Skin epidermis (tissue), 12 donors: ENCODE results near the gene ARID5B.

ENCODE experiments used
- H3K27ac ChIP-seq, 21 experiments: fragments of 200-600 bp; sonication (generic) in 11 of 21; one replicate each; pipeline ENCODE4 v1.5.0; 2020; ENCODE audit warnings: mild to moderate bottlenecking in 3 of 21, inconsistent platforms in 2 of 21, moderate library complexity in 2 of 21
- H3K4me3 ChIP-seq, 7 experiments: fragments of 200-600 bp; sonication (generic) in 2 of 7; one replicate each; pipeline ENCODE4 v1.5.0; 2020; ENCODE audit warnings: inconsistent platforms in 2 of 7, mild to moderate bottlenecking in 2 of 7, moderate library complexity in 1 of 7

The ARID5B gene, protein sequence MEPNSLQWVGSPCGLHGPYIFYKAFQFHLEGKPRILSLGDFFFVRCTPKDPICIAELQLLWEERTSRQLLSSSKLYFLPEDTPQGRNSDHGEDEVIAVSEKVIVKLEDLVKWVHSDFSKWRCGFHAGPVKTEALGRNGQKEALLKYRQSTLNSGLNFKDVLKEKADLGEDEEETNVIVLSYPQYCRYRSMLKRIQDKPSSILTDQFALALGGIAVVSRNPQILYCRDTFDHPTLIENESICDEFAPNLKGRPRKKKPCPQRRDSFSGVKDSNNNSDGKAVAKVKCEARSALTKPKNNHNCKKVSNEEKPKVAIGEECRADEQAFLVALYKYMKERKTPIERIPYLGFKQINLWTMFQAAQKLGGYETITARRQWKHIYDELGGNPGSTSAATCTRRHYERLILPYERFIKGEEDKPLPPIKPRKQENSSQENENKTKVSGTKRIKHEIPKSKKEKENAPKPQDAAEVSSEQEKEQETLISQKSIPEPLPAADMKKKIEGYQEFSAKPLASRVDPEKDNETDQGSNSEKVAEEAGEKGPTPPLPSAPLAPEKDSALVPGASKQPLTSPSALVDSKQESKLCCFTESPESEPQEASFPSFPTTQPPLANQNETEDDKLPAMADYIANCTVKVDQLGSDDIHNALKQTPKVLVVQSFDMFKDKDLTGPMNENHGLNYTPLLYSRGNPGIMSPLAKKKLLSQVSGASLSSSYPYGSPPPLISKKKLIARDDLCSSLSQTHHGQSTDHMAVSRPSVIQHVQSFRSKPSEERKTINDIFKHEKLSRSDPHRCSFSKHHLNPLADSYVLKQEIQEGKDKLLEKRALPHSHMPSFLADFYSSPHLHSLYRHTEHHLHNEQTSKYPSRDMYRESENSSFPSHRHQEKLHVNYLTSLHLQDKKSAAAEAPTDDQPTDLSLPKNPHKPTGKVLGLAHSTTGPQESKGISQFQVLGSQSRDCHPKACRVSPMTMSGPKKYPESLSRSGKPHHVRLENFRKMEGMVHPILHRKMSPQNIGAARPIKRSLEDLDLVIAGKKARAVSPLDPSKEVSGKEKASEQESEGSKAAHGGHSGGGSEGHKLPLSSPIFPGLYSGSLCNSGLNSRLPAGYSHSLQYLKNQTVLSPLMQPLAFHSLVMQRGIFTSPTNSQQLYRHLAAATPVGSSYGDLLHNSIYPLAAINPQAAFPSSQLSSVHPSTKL

DNA sequence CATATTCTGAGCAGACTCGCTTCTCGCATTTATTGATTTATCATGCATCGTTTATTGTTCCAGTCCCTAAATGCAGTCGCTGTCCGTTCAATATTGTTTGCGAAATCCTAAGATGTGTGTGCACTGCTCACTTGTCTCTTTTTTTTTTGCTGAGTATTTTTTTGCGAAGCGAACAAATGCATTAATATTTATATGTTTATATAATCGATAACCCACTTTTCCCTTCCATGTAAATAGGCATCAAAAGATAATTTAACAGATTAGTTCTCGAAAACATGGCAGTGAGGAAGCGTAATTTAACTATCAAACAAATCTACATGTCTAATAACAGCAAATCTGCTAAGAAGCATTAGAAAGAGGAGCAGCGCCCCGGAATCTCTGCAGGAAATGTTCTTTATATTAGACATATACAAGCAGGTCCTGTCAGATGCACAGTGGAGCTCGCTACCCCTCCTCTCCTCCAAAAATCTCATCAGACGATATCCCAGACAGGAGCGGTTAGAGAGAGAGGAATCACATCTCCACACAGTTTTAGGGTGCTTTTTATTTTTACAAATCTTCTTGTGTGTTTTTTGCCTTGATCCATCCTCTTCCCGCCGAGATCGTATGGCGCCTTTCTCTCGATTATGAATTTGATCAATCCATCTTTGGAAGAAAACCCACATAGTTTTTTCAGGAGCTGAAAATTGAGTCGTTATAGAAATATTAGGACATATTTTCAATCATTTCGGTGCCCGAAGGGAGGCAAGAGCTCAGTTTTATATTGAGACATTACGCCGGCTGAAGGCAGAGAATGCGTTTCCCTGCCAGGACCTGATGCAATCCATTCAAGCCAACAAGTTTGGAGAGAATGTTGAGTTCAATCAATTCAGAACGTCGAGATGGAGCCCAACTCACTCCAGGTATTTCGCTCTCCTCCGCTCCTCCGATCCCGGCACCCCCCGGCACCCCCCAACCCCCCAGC is at the start of gene ARID5B:
TSS of gene ARID5B (plus strand) at position 871 of the 964 bp plus-strand sequence. CDS start at position 882, 11 bp downstream.
- H3K27ac ChIP-seq = peak within 1 kb of the TSS; percentile 93 to 100 (median 97)
- H3K4me3 ChIP-seq = peak within 1 kb of the TSS; percentile 59 to 85 (median 73)

DNA sequence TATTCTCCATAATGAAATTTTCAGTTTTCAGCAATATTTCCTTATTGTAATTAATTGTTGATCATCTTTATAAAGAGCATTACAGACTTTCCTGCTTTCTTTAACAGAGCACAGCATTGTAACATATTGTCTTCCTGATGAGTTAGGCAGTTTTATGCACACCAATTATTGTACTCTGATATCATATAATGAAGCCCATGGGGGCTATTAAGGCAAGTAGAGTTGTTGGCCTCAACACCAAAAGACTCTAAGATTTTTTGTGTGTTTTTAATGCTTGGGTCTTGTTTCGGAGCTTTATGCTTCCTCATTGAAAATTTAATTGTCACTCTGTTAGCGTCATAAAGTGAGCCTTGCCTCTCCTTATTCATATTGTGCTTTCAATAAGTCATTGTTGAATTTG is 49.2 kb upstream of the ARID5B start:
- Histone ChIP-seq H3K27ac (no peak overlapping the region), H3K4me3 (no peak overlapping the region)

DNA sequence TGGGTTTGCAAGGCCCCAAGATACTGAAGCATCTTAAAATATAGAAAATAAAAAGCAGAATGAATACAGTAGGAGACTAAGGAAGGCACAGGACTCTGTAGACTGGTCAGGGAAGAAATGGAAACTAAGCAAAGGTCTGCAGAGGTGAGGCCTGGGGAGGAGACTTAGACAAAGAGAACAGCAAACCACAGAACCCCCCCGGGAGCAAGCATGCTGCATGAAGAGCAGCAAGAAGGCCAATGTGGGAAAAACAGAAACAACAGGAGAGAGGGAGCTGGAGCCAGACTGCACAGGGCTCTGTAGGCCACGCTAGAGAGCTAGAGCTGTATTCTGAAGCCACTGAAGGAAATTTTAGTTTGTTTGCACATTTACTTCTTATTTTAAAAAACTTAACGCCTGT is 45.7 kb upstream of the ARID5B start:
- no peak overlapping the region for H3K4me3 ChIP-seq
- H3K27ac ChIP-seq = no peak overlapping the region

DNA sequence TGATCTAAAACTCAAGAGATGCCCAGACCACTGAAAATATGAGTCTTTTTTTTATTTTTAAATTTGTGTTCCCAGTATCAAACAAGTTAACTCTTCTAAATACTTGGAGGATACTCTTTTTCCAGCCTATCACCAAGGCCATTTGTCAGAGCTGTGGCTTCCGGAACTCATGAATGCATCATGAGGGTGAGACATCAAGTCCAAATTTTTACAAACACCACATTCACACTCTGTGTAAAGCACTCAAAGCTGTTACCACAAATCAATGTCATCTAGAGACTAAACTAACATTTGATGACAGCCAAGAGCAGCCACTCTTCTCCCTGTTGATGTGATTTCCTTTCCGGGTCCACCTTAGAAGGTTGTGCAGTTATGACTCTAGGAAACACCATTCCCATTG is 43.8 kb upstream of the ARID5B start:
- H3K27ac ChIP-seq = no peak overlapping the region

DNA sequence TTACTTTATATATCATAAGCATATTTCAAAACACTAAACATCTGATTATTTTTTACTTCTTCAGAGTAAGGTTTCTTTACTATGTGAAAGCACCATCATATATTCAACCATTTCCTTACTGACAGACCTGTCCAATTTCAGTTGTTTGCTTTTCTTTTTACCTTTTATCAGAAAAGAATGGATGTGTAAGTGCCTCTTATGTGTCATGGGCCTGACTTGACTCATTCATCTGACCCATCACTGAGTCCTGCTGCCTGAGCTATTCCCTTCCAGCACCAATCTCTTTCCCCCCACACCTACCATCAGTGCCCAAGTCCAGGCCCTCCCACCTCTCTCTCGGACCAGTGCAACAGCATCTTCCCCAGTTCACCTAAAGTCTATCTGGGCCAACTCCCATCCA is 41.7 kb upstream of the ARID5B start:
- no peak overlapping the region for H3K27ac ChIP-seq
- H3K4me3 ChIP-seq = no peak overlapping the region

More for the DNA sequence above, 43.8 kb upstream of the ARID5B start:
- no peak overlapping the region for H3K4me3 ChIP-seq

DNA sequence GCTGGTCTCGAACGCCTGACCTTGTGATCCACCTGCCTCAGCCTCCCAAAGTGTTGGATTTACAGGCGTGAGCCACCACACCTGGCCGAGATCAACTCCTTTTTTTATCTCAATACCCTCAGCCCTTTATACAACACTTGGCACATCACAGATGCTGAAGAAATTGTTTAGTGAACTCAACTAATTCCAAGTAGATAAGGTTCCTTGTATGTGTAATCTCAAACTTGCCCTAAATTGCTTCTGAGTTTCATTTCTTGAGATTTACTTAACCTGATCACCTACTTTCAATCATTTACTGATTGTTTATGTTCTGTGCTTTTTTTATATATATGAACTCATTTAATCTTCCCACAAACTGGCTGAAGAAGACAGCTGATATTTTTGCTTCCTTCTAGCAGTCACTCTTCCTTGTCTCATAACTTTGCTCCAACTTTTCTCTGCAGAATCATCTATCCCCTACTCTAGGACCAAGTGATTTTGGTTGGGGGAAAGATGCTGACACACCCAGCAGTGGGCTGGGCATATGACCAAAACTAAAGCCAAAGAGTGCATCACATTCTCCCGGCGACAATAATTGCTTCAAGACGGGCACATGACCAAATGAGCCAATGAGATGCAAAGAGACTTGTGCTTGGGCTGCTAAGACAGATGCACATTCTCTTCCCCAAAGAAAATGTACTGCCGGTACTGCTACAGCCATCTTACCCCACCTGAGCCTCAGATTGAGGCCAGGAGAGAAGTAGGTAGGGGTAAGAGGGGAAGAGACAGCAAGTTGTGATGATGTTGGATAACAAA is 40.3 kb upstream of the ARID5B start:
- Histone ChIP-seq H3K4me3 (no peak overlapping the region), H3K27ac (no peak overlapping the region)

DNA sequence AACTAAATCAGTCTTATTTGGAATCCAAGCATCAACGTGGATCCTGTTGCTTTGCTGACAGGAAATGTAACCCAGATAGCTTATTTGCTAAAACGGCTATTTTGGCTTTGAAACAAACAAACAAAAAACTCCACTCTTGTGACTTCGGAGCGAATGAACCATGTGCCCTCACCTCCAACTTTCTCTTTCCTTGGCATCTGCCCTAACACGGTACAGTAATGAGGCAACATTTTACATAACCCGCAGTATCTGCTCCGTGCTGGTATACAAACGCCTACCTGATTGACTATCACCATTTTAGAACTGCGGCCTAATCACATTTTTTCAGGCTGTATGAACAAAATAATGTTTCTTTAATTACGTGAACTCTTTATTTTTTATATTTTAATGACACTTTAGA is 37.5 kb upstream of the ARID5B start:
- H3K27ac ChIP-seq = no peak overlapping the region
- no peak overlapping the region for H3K4me3 ChIP-seq

DNA sequence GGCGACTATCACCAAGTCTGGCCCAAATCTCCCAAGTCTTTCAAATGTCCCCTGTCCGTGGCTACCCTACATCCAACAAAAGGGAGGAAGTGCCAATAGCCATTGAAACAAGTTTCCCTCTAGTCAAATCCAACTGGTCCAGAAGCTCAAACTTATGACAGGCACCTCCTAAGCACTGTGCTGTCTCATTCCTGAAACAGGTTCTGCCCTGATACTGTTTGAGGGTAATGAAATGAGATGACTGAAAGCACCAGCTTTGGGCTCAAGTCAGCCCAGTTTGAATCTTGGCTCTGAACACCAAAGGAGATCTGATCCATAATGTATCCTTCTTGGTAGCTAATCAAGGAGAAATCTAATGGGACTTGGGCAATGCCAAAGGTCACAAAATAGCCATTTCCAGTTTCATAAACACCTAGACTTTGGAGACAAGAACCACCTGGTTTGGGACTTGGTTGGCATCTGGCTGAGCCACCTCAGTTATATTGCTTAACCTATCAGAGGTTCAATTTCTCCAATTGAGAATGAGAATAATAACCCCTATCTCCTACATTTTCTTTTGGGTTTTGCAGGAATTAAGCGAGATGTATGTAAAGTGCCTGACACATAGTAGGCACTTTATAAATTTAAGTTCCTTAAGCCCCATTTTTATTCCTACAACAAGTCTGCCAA is 34.7 kb upstream of the ARID5B start:
- Histone ChIP-seq H3K27ac (peak overlapping the region in 5 of 21 experiments; percentile 61 to 82 (median 72)), H3K4me3 (peak overlapping the region in 5 of 7 experiments; percentile 37 to 50 (median 45))

DNA sequence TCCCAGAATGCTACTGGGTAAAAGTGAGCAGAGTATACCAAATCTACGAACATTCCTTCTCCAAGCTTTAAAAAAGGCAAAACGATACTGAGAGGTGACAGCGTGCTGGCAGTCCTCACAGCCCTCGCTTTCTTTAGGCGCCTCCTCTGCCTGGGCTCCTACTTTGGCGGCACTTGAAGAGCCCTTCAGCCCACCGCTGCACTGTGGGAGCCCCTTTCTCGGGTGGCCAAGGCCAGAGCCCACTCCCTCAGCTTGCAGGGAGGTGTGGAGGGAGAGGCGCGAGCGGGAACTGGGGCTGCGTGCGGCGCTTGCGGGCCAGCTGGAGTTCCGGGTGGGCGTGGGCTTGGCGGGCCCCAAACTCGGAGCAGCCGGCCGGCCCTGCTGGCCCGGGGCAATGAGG is 34.1 kb upstream of the ARID5B start:
- peak overlapping the region; percentile 19 to 50 (median 37) for H3K4me3 ChIP-seq
- H3K27ac ChIP-seq = peak overlapping the region in 17 of 21 experiments; percentile 19 to 82 (median 61)

DNA sequence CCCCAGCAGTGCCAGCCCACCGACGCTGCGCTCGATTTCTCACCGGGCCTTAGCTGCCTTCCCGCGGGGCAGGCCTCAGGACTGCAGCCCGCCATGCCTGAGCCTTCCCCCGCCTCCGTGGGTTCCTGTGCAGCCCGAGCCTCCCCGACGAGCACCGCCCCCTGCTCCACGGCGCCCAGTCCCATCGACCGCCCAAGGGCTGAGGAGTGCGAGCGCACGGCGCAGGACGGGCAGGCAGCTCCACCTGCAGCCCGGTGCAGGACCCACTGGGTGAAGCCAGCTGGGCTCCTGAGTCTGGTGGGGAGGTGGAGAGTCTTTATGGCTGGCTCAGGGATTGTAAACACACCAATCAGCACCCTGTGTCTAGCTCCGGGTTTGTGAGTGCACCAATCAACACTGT is 33.7 kb upstream of the ARID5B start:
- H3K4me3 ChIP-seq = peak overlapping the region; percentile 19 to 50 (median 37)
- peak overlapping the region in 17 of 21 experiments; percentile 19 to 82 (median 61) for H3K27ac ChIP-seq

DNA sequence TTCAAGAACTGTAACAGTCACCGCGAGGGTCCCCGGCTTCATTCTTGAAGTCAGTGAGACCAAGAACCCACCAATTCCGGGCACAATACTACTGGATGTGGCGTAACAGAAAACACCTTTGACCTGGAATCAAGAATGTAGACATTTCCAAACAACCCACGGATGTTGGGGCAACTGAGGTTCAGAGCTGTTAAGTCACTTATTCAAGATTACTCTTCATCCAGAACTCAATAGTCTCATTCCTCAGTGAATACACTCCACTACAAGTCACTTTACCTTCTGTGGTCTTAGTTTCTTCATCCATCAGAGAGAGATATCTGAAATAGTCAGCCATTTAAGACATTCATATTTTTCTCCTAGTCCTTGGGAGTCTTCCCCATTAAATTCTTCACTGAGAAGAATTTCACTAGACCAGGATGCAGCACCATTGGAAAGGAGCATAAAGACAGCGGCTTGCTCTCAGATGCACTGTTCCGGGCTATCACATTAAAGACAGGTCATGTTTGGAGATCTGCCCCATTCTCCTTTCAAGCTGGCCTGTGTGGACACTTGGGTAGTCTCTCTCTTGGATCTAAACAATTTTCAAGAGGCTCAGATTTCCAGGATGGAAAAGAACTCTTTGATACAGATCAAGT is 32.3 kb upstream of the ARID5B start:
- Histone ChIP-seq H3K27ac (no peak overlapping the region), H3K4me3 (no peak overlapping the region)

DNA sequence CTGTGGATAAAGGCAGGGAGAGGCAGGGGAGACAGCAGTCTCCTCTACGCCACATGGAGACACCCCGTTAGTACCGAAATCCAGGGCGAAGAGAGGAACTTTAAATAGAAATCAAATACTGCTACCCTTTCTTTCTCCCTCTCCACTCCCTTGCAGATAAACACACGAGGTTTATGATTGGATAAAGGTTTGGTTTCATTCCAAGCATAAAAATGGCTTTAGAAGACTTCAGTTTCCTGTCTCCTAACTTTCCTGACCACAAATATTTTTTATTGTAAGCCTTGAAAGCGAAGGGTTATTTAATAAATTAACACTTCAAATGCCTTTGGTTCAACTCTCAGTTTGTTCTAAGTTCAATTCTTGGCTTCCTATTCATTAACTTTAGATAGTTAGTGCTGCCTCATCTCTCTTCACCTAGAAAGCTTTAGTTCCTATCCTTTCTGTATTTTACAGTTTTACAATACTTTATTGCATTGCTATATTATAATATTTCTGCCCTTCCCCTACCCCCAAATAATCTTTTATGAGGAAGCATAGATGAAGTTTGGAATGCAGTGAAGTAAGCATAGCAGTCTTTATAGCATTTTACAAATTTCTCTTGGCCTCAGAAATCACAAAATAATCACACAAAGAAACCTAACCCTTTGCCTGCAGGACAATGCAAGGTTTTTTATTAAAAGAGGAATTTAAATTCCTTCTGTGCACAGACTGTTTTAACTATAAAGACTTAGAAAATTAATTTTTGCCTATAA is 31.5 kb upstream of the ARID5B start:
- H3K4me3 ChIP-seq = no peak overlapping the region
- H3K27ac ChIP-seq = peak overlapping the region in 1 of 21 experiments; percentile 56

DNA sequence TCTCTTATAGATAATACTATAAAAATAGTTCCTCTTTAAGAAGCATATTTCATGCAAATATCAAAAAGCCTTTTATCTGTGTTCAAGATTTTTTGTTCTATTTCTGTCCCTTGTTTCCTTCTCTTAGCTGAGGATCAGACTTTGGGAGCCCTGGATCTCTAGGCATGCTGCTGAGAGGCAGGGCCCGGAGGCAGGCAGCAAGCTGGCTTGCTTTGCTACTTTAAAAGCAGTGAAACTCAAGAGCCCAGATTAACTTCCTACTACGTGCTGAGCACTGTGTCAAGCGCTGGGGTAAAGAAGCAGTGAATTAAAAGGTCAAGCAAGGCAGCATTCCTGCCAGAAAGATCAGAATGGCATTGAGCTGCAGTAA is 31.0 kb upstream of the ARID5B start:
- H3K27ac ChIP-seq = peak overlapping the region in 2 of 21 experiments; percentile 40 to 56
- no peak overlapping the region for H3K4me3 ChIP-seq

DNA sequence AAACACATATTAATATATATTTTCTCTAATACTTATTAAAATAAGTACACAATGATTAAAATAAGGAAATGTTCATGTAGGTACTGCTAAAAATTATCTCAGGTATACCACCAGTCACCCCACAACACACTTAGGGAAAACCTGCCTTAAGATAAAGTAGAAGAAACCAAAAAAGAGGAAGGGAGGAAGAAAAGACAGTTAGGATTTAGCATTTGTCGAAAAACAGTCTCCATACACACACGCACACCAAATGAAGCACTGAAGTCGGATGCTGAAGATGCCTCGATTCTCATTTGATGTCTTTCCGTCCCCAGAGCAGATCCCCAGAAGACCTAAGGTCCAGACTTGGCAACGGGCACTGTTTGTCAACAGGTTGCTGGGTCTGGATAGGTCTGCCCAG is 30.0 kb upstream of the ARID5B start:
- H3K27ac ChIP-seq = no peak overlapping the region
- no peak overlapping the region for H3K4me3 ChIP-seq

DNA sequence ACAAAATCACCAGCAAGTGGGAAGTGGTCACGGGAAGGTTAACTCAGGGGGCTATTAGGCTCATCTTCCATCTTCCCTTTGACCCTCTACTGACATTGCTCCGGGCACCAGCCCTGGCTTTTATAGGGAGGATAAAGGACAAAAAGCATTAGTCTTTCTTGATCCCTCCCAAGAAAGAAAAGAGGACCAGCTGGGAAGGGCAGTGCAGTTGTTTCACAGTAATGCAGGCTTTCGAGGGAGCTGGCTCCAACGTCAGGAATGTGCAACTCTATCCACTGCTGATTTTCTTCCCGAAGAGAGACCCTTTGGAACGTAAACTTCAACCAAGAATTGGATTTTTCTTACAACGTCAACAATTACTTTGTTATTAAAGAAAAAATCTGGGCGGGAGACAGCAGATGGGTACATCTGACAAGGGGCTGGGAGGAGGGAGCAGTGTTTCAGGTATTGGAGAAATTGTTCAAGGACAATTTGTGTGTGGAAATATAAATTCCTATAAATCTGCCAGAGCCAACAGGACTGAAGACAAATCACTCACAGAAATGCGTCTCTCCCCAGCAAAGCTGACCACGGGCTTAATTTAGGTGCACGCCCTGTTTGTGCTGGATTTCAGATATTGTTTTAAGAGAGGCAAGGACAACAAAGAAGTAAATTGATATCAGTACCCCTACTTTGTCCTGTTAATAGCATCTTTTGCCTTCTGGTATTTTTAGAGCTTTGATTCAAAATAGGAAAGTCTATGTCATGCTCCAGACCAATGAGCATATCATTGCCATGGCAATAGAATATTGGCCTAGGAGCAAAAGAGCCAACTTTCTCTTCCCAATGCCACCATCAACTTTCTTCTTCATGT is 23.4 kb upstream of the ARID5B start:
- Histone ChIP-seq H3K4me3 (no peak overlapping the region), H3K27ac (no peak overlapping the region)

DNA sequence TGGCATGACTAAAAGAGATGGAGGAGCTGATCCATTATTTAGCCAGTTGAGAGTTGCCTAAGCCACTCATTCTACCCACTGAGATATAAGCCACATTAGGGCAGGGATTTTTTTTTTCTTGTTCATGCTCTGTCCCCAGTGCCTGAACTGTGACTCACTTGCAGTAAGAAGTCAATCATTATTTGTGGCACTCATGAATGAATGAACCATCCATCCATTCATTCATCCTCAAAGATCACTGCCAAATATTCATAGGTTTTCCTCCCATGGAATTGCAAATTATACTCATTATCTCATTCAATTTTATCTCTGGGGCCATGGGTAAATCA is 22.8 kb upstream of the ARID5B start:
- no peak overlapping the region for H3K4me3 ChIP-seq
- H3K27ac ChIP-seq = no peak overlapping the region
